ENCODE data around the gene SH2D3C. TPM values are rescaled to one million over a fixed set of nuclear protein-coding genes. Genes with fewer than 3 reads are reported as not detected.

SH2D3C gene
- total and polyA plus RNA-seq, 9 donors = 1.9 to 17.0 (median 4.6) TPM

- peak in 3 of 5 donors; percentile 15 to 49 (median 36) for DNase-seq
- Histone ChIP-seq H3K27me3 (no peaks in the 10 kb centered on the region), H3K36me3 (no peaks in the 10 kb centered on the region), H3K9me3 (no peaks in the 10 kb centered on the region), H3K27ac (peak overlapping the region; percentile 68 to 91), H3K4me3 (no peak overlapping the region), H3K4me1 (ENCODE audit: insufficient read depth) (peaks cover 33% of the 10 kb centered on the region)
- intact Hi-C loops (cut with DNase I) = loop anchor here in 1 of 4 donors (10.0 kb wide), 1 partner anchor 68 kb away; no protein-coding TSS in a partner anchor
- TF ChIP-seq EP300 (IDR thresholded peaks at IDR 0.05) = no peak
- no peak for TF ChIP-seq POLR2A (IDR thresholded peaks at IDR 0.05)
- TF ChIP-seq CTCF (IDR thresholded peaks at IDR 0.05) = no peak
- WGBS, 3 donors = 9 to 15% (median 13%) methylated on average over 11 of the region's 11 CpGs
Measured at GRCh38 chr9:127796852-127797370, 18.4 kb upstream of the SH2D3C start.

DNA sequence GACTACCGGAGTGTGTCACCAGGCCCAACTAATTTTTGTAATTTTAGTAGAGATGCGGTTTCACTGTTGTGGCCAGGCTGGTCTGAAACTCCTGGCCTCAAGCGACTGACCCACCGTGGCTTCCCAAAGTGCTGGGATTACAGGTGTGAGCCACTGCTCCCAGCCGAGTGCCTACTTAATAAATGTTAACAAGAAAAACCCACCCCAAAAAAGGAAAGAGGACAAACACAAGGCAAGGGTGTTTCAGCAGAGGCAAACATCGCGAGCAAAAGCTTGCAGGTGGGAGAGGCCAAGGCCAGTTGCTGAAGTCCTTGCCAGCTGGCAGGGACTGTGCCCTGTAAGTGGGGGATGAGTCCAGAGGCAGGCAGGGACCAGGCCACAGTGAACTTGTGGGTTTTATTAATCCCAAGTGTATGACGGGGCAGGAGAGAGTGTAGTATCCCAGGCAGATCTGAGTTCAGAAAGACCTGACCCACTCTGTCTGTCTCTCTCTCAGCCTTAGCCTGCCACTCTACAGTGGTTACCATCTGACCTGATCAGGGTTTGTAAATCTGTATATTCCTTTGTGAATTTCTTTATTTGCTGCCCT lies 17.9 kb upstream of the SH2D3C start:
- DNase-seq = peak; percentile 90 to 93 (median 92)
- 9 to 26% (median 11%) methylated on average over 8 of the region's 8 CpGs for WGBS, 3 donors
- intact Hi-C loops (cut with DNase I) = loop anchor here in 1 of 4 donors (10.0 kb wide), 1 partner anchor 68 kb away; no protein-coding TSS in a partner anchor
- H3K4me3 ChIP-seq = no peak overlapping the region
- no peaks in the 10 kb centered on the region for H3K27me3 ChIP-seq
- H3K36me3 ChIP-seq = no peaks in the 10 kb centered on the region
- no peaks in the 10 kb centered on the region for H3K9me3 ChIP-seq
- peaks cover 31% of the 10 kb centered on the region for H3K4me1 ChIP-seq (ENCODE audit: insufficient read depth)
- TF ChIP-seq POLR2A (IDR thresholded peaks at IDR 0.05) (no peak), CTCF (IDR thresholded peaks at IDR 0.05) (no peak), EP300 (IDR thresholded peaks at IDR 0.05) (no peak)
- peak overlapping the region; percentile 68 to 91 for H3K27ac ChIP-seq

DNA sequence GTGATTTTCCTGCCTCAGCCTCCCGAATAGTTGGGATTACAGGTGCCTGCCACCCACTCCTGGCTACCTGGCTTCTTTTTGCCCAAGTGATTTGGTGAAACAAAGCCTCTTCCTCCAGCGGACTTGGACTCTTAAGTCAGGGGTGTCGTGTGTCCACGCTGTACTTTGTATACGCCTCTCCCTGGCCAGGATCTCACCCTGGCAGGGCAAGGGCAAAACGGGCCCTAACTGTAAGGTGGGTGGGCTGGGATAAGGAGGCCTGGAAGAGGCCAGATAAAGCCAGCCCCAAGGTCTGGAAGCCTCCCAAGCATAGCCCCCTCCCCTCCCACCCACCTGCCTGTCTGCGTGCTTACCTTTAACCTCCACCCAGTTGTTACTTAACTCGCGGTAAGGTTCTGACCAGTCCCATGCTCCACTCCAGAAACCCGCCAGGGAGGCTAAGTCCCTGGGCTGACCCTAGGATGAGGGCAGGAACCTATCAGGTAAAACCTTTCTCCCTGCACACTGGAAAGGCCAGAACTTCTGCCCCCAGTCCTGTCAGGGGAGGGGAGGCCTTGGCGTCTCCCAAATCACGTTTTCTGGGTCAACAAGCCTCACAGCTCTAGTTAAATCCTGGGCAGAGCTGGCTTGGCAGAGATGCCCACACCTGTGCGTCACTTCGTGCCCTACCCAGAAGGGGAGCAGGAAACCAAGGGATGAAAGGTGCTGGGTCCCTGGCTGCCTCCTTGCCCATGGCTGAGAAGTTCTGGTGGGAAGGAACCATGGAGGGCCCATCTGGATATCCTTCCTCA lies 15.7 kb upstream of the SH2D3C start:
- Histone ChIP-seq H3K27me3 (no peaks in the 10 kb centered on the region), H3K4me3 (no peak overlapping the region), H3K36me3 (no peaks in the 10 kb centered on the region), H3K27ac (peak overlapping the region; percentile 72 to 73), H3K4me1 (ENCODE audit: insufficient read depth) (peaks cover 31% of the 10 kb centered on the region), H3K9me3 (no peaks in the 10 kb centered on the region)
- peak in 3 of 5 donors; percentile 23 to 46 (median 37) for DNase-seq
- WGBS, 3 donors = 40 to 49% (median 44%) methylated on average over 14 of the region's 14 CpGs
- TF ChIP-seq POLR2A (IDR thresholded peaks at IDR 0.05) (no peak), CTCF (IDR thresholded peaks at IDR 0.05) (no peak), EP300 (IDR thresholded peaks at IDR 0.05) (no peak)
- intact Hi-C loops (cut with DNase I) = loop anchor here in 1 of 4 donors (5.0 to 10.0 kb wide), 2 partner anchors 71 to 128 kb away; no protein-coding TSS in a partner anchor

GRCh38 chr9:127793093-127793708 lies 14.7 kb upstream of the SH2D3C start:
- TF ChIP-seq EP300 (IDR thresholded peaks at IDR 0.05) (no peak), CTCF (IDR thresholded peaks at IDR 0.05) (no peak), POLR2A (IDR thresholded peaks at IDR 0.05) (no peak)
- Histone ChIP-seq H3K4me1 (ENCODE audit: insufficient read depth) (peaks cover 29% of the 10 kb centered on the region), H3K36me3 (no peaks in the 10 kb centered on the region), H3K4me3 (no peak overlapping the region), H3K27me3 (no peaks in the 10 kb centered on the region), H3K9me3 (no peaks in the 10 kb centered on the region), H3K27ac (peak overlapping the region in 1 of 2 donors; percentile 72)
- DNase-seq = peak in 3 of 5 donors; percentile 27 to 39 (median 36)
- intact Hi-C loops (cut with DNase I) = loop anchor here in 1 of 4 donors (5.0 to 10.0 kb wide), 2 partner anchors 72 to 129 kb away; no protein-coding TSS in a partner anchor
- WGBS, 3 donors = 39 to 48% (median 44%) methylated on average over 7 to 8 of the region's 8 CpGs
